ENCODE measurements around the gene CRB3. TPM values are rescaled to one million over a fixed set of nuclear protein-coding genes. Genes with fewer than 3 reads are reported as not detected.
"Not testable (repeated sequence)": the region's sequence is repeated elsewhere in the genome, so short reads cannot be mapped to it uniquely, and the experiment has no call there.

Gene CRB3
- polyA plus RNA-seq, 3 donors: not detected

GRCh38 chr19:6425732-6426620 is 38.1 kb upstream of the CRB3 start:
- peaks cover 0 to 12% (median 11%) of the 10 kb centered on the region in 3 donors for H3K27me3 Mint-ChIP-seq (ENCODE audit: low read depth in 3 of 3)
- peak in 1 of 3 donors; percentile 29 for DNase-seq
- peak; percentile 14 for TF ChIP-seq CTCF (IDR thresholded peaks at IDR 0.05)
- Histone ChIP-seq H3K4me1 (ENCODE audit: control insufficient read depth in 1 of 2, insufficient read depth in 2 of 2, low read length in 2 of 2) (peaks cover 23 to 34% of the 10 kb centered on the region in 2 donors), H3K27me3 (ENCODE audit: control insufficient read depth in 2 of 2, insufficient read depth in 2 of 2, low read length in 2 of 2) (no peaks in the 10 kb centered on the region), H3K4me2 (replicated peaks; ENCODE audit: extremely low read depth, low read length, poor library complexity, severe bottlenecking) (peak overlapping the region; percentile 63), H2AFZ (ENCODE audit: insufficient read depth, low read depth, low read length, poor library complexity, severe bottlenecking) (peak overlapping the region; percentile 85), H3K9ac (ENCODE audit: insufficient read depth, low read length, poor library complexity, severe bottlenecking) (peak overlapping the region; percentile 36), H3K79me2 (ENCODE audit: insufficient read depth, low read length) (peaks cover 34% of the 10 kb centered on the region), H4K20me1 (ENCODE audit: insufficient read depth, low read length) (peaks cover 31% of the 10 kb centered on the region), H3K27ac (ENCODE audit: low read depth in 1 of 2, low read length in 2 of 2) (peak overlapping the region; percentile 83 to 85), H3K9me3 (replicated peaks in 1 of 2; ENCODE audit: control insufficient read depth in 1 of 2, insufficient read depth in 1 of 2, low read length in 2 of 2) (no peaks in the 10 kb centered on the region), H3K4me3 (replicated peaks in 1 of 3; ENCODE audit: low read depth in 2 of 3, low read length in 3 of 3) (peak overlapping the region in 2 of 3 experiments; percentile 29 to 52), H3K36me3 (replicated peaks in 1 of 2; ENCODE audit: control insufficient read depth in 1 of 2, insufficient read depth in 2 of 2, low read length in 2 of 2) (peaks cover 11 to 15% of the 10 kb centered on the region in 2 donors)
- H3K9me3 Mint-ChIP-seq: peaks cover 0 to 6% (median 3%) of the 10 kb centered on the region in 7 donors
- intact Hi-C loops (cut with micrococcal nuclease): loop anchor here (5.0 to 10.0 kb wide), 4 partner anchors 51 to 521 kb away; partner anchors contain the start of genes ALKBH7 (in 2 of the 2), GPR108 (in 1 of the 2), NDUFA11 (in 1 of the 2) and PSPN (in 1 of the 2)
- peaks cover 37% of the 10 kb centered on the region for H3K4me1 Mint-ChIP-seq
- H3K27ac Mint-ChIP-seq: peak overlapping the region; percentile 86 to 95 (median 91)
- 95% methylated on average over 17 of the region's 21 CpGs for WGBS (ENCODE audit: insufficient coverage)
- H3K4me3 Mint-ChIP-seq: peak overlapping the region; percentile 69 to 75
- peaks cover 9 to 14% of the 10 kb centered on the region in 2 donors for H3K36me3 Mint-ChIP-seq

- Histone ChIP-seq H3K4me1 (ENCODE audit: control insufficient read depth in 1 of 2, insufficient read depth in 2 of 2, low read length in 2 of 2) (peaks cover 23 to 34% of the 10 kb centered on the region in 2 donors), H3K79me2 (ENCODE audit: insufficient read depth, low read length) (peaks cover 22% of the 10 kb centered on the region), H4K20me1 (ENCODE audit: insufficient read depth, low read length) (peaks cover 19% of the 10 kb centered on the region), H3K9ac (ENCODE audit: insufficient read depth, low read length, poor library complexity, severe bottlenecking) (no peak overlapping the region), H3K36me3 (replicated peaks in 1 of 2; ENCODE audit: control insufficient read depth in 1 of 2, insufficient read depth in 2 of 2, low read length in 2 of 2) (peaks cover under 1 to 4% of the 10 kb centered on the region in 2 donors), H3K27ac (ENCODE audit: low read depth in 1 of 2, low read length in 2 of 2) (no peak overlapping the region), H2AFZ (ENCODE audit: insufficient read depth, low read depth, low read length, poor library complexity, severe bottlenecking) (no peak overlapping the region), H3K27me3 (ENCODE audit: control insufficient read depth in 2 of 2, insufficient read depth in 2 of 2, low read length in 2 of 2) (no peaks in the 10 kb centered on the region), H3K4me3 (replicated peaks in 1 of 3; ENCODE audit: low read depth in 2 of 3, low read length in 3 of 3) (no peak overlapping the region), H3K9me3 (replicated peaks in 1 of 2; ENCODE audit: control insufficient read depth in 1 of 2, insufficient read depth in 1 of 2, low read length in 2 of 2) (no peaks in the 10 kb centered on the region), H3K4me2 (replicated peaks; ENCODE audit: extremely low read depth, low read length, poor library complexity, severe bottlenecking) (no peak overlapping the region)
- peaks cover 2 to 14% (median 12%) of the 10 kb centered on the region in 3 donors for H3K27me3 Mint-ChIP-seq (ENCODE audit: low read depth in 3 of 3)
- no peak for DNase-seq
- H3K27ac Mint-ChIP-seq: no peak overlapping the region
- H3K4me3 Mint-ChIP-seq: no peak overlapping the region
- whole genome bisulfite sequencing (ENCODE audit: insufficient coverage): 96% methylated on average over 18 of the region's 18 CpGs
- peaks cover 0 to 6% (median 3%) of the 10 kb centered on the region in 7 donors for H3K9me3 Mint-ChIP-seq
- H3K36me3 Mint-ChIP-seq: peaks cover 2% of the 10 kb centered on the region in 2 donors
- peaks cover 32% of the 10 kb centered on the region for H3K4me1 Mint-ChIP-seq
- intact Hi-C loops (cut with micrococcal nuclease): loop anchor here (5.0 to 10.0 kb wide), 4 partner anchors 52 to 522 kb away; partner anchors contain the start of genes ALKBH7 (in 2 of the 2), GPR108 (in 1 of the 2), NDUFA11 (in 1 of the 2) and PSPN (in 1 of the 2)
- TF ChIP-seq CTCF (IDR thresholded peaks at IDR 0.05): no peak
These were observed 36.9 kb upstream of the CRB3 start for GRCh38 chr19:6427131-6427530.

- intact Hi-C loops (cut with micrococcal nuclease): loop anchor here (5.0 to 10.0 kb wide), 4 partner anchors 54 to 524 kb away; partner anchors contain the start of genes ALKBH7 (in 2 of the 2), GPR108 (in 1 of the 2), NDUFA11 (in 1 of the 2) and PSPN (in 1 of the 2)
These were observed 35.2 kb upstream of the CRB3 start for GRCh38 chr19:6428692-6429418.

More at GRCh38 chr19:6428692-6429418, 35.2 kb upstream of the CRB3 start:
- peaks cover 9 to 17% of the 10 kb centered on the region in 2 donors for H3K4me1 ChIP-seq (ENCODE audit: control insufficient read depth in 1 of 2, insufficient read depth in 2 of 2, low read length in 2 of 2)
- Mint-ChIP-seq H3K27me3 (ENCODE audit: low read depth in 3 of 3) (peaks cover 4 to 14% (median 12%) of the 10 kb centered on the region in 3 donors), H3K4me1 (peaks cover 14% of the 10 kb centered on the region)
- WGBS (ENCODE audit: insufficient coverage): 100% methylated on average over 1 of the region's 2 CpGs
- H3K27ac Mint-ChIP-seq; H3K4me3 ChIP-seq (replicated peaks in 1 of 3; ENCODE audit: low read depth in 2 of 3, low read length in 3 of 3); H2AFZ ChIP-seq (ENCODE audit: insufficient read depth, low read depth, low read length, poor library complexity, severe bottlenecking); DNase-seq; H4K20me1 ChIP-seq (ENCODE audit: insufficient read depth, low read length); H3K9me3 Mint-ChIP-seq; H3K27me3 ChIP-seq (ENCODE audit: control insufficient read depth in 2 of 2, insufficient read depth in 2 of 2, low read length in 2 of 2); H3K27ac ChIP-seq (ENCODE audit: low read depth in 1 of 2, low read length in 2 of 2); H3K4me3 Mint-ChIP-seq; H3K9ac ChIP-seq (ENCODE audit: insufficient read depth, low read length, poor library complexity, severe bottlenecking); H3K36me3 Mint-ChIP-seq; H3K4me2 ChIP-seq (replicated peaks; ENCODE audit: extremely low read depth, low read length, poor library complexity, severe bottlenecking); H3K36me3 ChIP-seq (replicated peaks in 1 of 2; ENCODE audit: control insufficient read depth in 1 of 2, insufficient read depth in 2 of 2, low read length in 2 of 2); H3K9me3 ChIP-seq (replicated peaks in 1 of 2; ENCODE audit: control insufficient read depth in 1 of 2, insufficient read depth in 1 of 2, low read length in 2 of 2); H3K79me2 ChIP-seq (ENCODE audit: insufficient read depth, low read length): not testable (repeated sequence)

Data from CD14-positive monocyte (primary cell).